IPS DF 4.7 (cell line): Measurements from ENCODE around the gene ARHGAP28.
"Not testable (repeated sequence)": the region's sequence is repeated elsewhere in the genome, so short reads cannot be mapped to it uniquely, and the experiment has no call there.

Source experiments
- DNase-seq: peaks from one replicate; pipeline ENCODE4 v3.0.0-alpha.2; 2013; ENCODE audit warnings: low spot score; ENCODE audit errors: extremely low read depth

The ARHGAP28 gene

DNA sequence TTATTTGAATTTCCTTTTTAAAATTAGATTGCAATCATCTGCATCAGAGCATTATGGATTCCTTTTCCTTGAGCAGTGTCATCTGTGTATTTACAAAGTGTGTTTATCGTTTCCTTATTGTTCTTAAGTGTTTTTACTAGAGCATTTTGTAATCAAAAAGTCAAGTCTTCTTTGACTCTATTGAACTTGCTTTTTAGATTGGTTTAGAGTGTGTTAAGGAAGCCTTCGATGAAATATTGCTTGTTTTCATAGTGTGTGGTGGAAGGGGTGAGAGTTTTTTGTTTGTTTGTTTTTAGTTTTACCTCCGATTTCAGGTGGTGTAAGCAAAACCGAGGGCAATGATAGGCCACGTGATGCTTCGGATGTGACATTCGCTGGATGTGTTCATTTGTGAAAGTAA, 45.7 kb downstream of the ARHGAP28 start:
- no peak for DNase-seq

DNA sequence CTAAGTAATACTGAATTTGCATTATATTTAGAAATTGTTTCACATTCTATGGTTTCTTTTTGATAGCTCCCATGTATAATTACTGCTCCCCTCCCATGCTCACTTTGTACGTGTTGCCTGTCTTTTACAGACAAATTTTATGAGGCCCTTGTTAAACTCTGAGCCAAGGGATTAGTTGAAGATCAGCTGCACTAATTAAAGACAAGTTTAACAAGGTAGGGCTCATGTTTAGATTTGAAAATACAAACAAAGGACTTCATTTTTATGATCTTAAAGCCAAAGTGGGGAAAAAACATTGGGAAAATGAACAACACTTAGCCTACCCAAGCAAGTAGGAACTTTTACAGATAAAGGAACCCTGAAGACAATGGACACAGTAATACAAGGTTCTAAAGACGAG, 46.2 kb downstream of the ARHGAP28 start:
- DNase-seq: no peak

DNA sequence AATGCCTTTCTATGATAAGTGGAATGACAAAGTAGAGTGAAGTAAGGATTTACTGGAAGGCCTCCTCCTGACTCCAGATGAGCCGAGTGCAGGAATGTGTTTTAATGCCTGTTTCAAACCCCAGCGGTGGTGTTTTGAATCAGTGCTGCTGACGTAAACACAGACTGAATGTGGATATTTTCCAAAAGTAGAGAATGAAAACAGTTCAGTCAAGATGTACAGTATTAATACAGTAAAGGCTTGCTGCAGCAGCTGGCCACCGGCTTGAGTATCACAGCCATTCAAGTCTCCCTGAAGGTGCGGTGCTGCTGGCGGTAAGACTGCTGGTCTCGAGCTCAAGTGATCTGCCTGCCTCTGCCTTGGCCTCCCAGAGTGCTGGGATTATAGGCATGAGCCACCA, 46.7 kb downstream of the ARHGAP28 start:
- no peak for DNase-seq

DNA sequence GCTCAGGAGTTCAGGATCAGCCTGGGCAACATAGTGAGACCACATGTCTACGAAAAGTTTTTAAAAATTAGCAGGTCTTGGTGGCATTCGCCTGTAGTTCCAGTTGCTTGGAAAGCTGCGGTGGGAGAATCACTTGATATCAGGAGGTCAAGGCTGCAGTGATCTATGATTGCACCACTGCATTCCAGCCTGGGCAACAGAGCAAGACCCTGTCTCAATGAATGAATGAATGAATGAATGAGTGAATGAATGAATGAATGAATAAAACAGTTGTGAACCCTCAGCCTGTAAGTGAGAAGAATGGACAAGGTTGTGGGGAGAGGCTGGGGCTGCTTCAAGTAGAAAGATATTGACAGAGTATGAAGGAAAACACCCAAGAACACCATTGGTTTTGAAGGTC, 48.0 kb downstream of the ARHGAP28 start:
- no peak for DNase-seq

DNA sequence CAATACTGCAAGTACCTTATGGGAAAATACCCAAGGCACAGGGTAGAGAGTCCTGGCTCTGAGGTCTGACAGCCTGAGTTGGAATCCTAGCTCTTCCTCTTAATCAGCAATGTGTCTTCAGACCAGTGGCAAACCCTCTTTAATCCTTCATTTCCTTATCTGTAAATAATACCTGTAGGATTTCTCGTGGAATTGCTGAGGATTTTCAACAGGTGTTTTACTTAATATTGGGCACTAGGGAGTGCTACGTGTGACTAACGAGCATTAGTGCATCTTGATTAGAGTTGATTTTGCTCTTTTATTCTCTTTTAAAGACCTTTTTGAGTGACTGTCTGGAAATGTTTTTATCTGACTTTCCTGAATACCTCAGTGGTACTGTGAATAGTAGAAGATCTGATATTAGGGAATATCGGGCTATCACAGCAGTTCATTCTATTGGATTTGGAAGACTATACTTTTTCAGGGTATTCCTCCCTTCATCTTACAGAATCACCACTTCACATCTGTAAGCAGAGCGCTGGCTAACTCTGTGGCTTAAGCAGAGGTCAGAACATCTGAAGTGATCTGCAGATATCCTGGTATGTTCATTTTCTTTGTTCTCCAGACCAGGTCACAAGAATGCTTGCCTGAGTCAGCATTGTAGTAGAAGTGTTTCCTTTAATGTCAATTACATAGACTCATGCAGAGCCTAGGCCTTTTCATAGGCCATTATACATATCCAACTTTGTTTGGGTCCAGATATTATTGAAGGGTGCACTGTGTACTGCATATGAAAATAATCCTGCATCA, 49.1 kb downstream of the ARHGAP28 start:
- DNase-seq: no peak

DNA sequence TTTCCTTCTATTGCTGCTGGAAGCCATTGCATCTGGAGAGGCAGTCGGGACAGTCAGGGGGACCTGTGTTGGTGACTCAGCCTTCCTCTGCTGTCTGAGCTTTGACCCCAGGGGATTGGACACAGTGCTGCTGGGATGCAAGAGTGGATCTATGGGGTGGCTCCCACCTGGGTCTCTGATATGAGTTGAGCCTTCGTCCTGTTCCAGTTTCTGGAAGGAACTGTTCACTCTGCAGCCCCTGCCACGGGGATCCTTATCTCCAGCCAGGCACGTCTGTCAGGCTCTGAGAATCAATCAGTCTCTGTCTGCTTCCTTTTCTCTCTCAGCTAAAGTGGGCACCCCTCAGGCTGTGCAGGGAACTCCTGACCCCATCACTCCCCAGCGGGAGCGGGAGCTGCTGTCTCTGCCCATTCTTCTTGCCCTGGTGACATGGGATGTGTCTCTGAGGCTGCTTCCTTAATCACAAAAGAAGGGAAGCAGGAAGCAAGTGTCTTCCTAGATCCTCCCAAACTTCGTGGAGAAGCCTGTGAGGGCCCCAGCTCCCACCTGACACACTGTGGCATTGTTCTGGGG, 51.7 kb downstream of the ARHGAP28 start:
- no peak for DNase-seq

DNA sequence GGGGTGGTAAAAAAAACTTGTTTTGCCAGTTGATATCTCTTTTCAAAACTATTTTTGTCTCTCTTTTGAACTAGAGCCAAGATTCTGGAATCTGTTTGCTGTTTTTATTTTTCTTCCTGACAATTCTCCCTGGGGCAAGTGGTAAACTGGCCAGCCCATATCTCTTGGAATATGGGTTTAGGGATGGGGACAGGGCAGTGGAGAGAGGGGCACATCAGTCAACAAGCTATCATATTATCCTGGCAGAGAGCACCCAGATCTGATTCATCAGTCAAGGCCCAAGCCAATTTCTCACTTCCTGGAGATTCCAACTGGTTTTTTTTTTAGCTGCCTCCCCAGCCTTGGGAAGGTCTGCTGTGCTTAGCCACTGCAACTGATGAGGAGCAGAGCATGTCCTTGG, 52.3 kb downstream of the ARHGAP28 start:
- DNase-seq: no peak

DNA sequence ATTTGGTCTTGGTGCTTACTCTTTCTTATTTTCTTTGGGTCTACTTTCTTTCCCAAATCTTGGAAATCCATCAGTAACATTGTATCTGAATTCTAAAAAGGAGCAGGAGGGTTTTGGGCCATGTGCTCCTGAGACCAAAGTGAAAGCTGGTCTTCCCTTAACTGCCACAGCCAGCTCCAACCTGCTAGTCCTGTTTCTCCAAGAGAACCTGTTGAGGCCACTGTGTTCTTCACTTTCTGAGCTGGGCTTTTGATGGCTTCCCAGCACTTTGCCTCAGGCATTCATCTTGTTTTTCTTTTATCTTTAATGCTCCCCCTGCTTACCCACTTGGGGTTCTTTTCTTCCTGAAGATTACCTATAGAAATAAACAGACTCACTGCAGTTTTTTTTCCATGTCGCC, 53.3 kb downstream of the ARHGAP28 start:
- DNase-seq: no peak

DNA sequence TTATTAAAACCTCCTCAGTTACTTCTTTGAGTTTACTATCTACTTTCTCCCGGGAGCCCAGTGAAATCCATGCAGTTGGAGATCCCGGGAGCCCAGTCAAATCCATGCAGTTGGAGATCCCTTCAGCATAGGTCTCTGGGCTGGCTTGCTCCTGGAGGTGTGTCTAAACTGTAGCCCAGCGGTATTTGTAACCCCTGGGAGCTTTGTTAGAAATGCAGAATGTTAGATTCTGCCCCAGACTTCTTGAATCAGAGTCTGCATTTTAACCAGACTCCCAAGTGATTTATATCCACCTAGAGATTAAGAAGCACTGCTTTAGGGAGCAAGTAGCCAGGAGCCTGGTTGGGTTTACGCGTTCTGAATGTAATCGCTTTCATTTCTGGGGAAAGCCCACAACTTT, 54.5 kb downstream of the ARHGAP28 start:
- no peak for DNase-seq

DNA sequence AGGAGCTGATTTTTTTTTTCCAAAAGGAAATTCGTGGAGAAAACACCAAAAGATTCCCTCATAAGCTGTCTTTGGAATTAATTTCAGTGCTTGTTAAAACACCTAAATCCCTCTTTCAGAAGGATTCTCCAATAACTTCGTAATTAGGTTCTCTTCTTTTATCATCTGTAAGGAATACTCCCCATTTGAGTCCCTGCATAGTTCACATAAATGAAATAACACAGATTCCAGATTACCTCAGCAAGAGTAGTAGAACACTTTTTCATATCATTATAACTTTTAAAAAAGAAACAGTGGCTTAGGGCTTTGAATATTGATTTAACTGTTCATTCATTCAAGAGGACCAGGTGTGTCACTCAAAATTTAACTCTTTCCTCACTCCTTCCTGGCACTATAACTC, 55.5 kb downstream of the ARHGAP28 start:
- DNase-seq: no peak

DNA sequence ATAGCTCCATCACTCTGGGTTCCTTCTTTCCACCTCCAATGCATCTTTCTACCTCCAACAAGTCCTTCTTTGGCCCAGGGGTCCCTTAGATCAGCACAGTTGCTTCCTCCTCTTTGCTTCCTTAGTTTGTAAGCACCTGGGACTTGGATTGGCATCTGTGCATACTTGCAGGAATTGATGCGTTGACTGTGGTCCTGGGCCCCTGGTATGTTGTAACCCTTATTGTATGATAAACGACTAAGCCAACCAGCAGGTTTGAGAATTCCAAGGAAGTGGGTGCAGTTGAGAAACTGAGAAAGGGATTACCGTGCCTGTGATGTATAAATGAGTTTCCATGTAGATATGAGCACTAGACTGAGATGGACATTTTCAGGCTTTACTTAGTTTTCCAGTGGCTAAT, 55.9 kb downstream of the ARHGAP28 start:
- no peak for DNase-seq

DNA sequence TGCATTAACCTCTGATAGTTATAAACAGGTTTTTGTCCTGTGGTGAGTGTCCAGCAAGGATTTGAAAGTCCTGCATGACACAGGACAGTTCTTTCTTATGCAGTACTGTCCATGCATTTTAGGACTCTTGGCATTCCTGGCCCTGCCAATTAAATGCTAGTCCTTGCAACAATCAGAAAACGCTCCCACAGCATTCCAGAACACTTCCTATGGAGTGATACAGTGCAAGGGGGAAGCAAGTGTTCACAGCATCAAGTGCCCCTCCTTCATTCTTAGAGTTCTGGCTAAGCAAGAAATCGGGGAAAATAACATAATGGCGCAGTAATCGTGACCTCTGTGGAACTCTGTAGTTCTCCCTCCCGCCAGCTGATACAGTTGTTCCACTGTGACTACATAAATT, 62.9 kb downstream of the ARHGAP28 start:
- DNase-seq: no peak

DNA sequence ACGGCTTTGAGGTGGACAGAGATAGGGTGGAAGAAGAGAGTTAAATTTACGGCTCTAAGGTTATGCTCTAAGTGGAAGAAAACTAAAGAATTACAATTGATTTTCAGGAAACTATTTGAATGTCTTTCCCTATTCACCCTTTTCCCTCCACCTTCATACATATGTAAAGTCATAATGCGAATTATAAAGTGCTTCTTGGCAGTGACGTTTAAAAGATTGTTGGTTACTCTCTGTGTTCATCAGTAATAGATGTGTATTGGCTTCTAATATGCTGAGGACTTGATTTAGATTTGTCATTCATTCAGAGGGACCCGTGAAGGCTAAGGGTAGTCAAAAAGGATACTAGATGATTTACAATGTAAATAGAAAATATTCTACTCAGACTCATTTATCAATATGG, 63.9 kb downstream of the ARHGAP28 start:
- DNase-seq: no peak

DNA sequence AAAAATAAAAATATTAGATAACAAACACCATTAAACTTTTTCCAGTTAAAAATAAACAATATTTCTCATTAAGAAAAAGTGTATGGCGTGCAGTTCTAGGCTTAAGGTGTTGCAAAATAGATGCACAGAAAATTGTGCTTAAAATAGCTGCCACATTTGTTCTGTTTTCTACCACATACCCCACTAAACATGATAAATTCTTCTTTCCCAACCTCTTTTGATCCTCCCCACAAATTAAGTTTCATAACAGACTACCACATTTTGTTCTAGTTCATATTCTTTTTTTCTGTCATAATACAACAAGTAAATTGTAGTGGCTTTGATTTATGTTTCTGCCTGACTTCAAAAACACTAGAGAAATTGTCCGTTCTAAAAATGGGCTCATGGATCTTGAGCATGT, 64.5 kb downstream of the ARHGAP28 start:
- no peak for DNase-seq

DNA sequence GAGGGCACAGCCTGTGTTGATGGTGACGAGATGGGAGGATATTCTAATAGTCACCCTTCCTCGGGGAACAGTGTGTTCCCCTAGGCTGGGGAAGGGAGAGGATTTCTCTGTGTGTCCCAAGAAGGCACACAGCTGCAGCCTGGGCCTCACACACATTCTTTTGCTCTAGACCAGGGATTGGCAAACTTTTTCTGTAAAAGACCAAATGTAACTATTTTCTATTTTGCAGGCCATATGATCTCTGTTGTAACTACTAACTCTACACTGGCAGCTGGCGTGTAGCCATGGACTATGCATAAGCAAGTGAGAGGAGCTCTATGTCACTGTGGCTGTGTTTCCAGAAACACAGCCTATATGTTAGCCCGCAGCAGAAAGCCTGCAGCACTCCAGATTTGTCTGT, 65.8 kb downstream of the ARHGAP28 start:
- no peak for DNase-seq

DNA sequence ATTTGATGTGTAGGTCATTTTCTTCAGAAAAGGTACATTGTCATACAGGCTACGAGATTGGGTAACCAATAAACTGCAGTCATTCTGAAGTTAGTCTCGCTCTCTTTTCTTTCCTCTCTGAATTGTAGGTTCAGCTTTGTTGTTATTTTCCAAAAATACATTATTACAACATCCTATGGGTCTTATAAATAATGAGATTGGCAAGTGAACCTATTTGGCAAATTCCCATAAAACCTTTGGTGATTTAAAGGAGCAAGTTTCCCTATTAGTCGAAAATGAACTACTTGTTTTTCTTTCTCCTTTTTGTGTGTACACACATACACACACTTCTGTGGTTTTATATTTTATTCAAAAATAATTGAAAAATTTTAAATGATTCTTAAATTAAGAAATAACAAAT, 67.0 kb downstream of the ARHGAP28 start:
- no peak for DNase-seq

DNA sequence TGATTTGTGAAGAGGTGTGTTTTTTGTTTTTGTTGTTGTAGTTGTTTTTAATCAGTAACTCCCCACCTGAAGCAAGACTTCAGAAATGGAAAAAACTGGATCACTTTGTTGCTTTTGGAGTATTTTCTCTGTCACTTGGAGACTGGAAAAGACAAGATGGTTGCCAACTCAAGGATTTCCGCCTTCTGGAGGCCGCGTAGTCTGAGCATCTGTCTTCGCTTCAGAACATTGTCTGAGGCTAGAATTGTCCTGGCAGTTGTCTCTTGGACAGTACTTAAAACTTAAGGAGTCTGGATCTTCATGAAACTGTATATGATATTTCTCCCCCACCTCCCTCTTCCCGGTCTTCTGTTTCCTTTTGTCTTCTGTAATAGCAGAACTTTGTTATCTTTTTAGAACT, 67.7 kb downstream of the ARHGAP28 start:
- DNase-seq: no peak

DNA sequence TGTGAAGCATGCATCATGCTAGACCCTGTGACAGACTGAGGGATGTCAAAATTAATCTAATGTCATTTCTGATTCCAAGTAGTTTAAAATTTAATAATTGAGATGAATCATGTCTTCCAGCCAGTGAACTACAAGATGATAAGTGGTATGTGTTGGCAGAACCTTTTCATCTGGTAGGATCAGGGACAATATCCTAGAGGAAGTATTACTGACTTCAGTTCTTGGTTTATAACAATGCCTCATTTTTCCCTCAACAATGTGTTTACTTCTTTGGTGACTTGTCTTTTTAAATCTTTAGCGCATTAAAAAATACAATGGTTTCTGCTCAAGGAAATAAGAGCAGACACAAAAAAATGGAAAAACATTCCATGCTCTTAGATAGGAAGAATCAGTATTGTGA, 69.4 kb downstream of the ARHGAP28 start:
- no peak for DNase-seq

DNA sequence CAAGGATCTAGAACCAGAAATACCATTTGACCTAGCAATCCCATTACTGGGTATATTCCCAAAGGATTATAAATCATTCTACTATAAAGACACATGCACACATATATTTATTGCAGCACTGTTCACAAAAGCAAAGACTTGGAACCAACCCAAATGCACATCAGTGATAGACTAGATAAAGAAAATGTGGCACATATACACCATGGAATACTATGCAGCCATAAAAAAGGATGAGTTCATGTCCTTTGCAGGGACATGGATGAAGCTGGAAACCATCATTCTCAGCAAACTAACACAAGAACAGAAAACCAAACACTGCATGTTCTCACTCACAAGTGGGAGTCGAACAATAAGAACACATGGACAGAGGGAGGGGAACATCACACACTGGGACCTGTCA, 70.8 kb downstream of the ARHGAP28 start:
- not testable (repeated sequence) for DNase-seq

DNA sequence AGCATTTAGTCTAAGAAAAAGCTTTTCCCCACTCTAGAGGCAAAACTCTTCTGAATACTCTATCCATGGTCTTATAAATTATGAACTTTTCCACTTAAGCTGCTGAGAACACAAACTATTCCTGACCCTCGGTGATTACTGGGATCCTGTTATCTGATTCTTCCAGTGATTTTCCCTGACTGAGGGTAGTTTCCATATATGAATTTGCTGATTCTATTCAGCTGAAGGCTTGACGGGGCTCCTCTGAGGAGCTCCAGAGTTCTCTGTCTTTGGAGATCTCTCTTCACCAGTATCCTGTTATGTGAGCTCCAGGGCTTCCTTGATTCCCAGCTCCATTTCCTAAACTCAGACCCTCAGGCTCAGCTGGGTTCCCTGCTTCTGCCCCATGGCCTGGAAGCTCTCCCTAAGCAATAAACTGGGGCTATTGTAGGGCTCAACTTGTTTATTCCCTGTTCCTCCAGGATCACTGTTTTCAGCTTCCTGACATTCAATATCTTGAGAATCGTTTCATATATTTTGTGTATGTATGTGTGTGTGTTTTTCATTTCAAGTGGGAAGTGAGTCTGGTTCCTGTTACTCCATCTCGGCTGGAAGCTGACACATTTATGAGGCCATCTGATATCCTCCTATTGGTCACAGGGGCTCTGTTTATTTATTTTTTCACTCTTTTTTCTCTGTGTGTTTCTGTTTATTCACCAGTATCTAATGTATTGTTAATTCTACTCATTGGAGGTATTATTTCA, 78.2 kb downstream of the ARHGAP28 start:
- DNase-seq: no peak

DNA sequence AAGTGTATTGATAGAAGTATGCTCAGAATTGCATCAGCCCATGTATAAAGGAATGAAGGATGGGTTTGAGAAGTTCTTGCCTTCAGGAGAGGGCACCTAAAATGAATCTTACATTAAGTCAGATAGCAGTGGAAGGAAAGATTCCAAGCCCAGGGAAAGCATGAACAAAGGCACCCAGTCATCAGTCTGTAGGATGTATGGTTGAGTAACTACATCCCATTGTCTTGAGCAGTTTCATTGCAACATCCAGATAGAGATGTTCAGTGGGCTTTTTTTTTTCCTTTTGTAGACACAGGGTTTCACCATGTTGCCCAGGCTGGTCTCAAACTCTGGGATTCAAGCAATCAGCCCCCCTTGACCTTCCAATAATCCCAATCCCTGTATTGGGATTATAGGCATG, 80.7 kb downstream of the ARHGAP28 start:
- DNase-seq: no peak

DNA sequence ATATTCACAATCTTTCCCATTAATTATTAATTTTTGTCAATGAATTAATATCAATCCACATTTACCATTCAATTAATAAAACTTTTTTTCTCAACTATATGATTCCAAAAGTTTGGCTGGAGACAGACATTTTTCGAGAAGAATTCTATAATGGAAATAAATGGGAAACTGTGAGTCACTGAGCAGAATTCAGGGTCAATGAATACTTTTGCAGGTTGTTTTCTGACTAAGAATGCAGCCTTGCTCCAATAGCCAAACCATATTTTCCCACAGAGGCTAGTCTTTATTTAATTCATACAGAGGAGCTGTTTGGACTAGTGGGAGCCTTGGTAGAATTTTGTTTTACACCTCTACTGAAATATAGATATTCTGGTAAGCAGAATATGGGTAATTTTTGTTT, 82.3 kb downstream of the ARHGAP28 start:
- DNase-seq: no peak
